GM19452 (cell line): Measurements from ENCODE around the gene DPP4.

Source experiments
- ATAC-seq: cut with Tn5 transposase; IDR thresholded peaks from one replicate; pipeline ENCODE4 v1.9.1; 2021; ENCODE audit not compliant: unreplicated experiment

DPP4 gene

DNA sequence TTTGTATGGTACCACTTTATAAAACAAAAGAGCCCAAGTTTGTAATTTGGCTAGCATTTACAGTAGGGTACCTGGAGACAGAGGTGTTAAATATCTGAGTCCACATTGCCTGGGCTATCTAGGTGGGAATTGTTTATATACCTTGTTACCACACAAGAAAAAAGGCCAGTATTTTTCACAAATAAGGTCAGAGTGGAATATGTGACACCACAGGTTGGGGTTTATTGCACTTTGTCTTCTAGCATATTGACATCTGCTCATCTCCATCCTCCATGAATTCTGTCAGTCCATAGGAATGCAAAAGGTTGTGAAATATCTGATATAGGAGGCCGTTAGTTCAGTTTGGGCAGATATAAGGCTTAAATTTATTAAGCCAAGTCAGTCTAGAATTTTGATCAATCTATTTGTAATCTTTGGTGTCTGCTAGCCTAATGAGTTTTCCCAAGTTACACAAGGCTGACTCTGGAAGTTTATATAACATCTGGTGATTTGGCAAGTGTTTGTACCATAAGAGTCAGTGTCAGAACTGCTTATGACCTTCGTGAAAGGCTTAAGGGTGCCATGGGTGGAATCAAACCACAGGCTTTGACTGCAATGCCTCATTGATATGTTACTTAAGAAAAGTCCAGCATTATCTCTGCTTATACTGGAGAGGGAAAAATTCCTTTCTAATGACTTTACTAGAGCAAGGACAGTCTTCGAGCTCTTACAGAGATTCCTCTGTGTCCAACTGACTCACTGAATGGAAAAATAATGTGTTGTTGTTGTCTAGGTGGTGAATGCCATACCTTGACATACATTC is 11.3 kb upstream of the DPP4 start:
- no peak for ATAC-seq

DNA sequence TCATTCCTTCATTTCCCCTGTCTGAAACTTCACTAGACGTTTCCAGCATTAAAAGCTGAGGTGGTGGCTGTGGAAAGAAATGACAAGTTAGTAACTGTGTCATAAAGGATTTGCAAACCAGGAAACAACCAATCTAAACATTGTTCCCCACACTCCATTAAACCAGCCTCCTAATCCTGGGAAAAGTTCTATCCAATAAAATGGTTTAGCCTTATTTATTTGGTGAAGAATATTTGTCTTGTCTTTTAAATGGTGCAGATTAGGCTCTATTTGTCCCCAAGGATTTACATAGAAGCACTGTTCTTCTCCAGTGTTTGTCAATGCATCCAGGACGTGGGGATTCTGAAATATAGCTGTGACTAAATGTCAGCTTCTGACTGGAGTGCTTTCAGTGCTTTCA is 10.5 kb upstream of the DPP4 start:
- ATAC-seq: no peak

DNA sequence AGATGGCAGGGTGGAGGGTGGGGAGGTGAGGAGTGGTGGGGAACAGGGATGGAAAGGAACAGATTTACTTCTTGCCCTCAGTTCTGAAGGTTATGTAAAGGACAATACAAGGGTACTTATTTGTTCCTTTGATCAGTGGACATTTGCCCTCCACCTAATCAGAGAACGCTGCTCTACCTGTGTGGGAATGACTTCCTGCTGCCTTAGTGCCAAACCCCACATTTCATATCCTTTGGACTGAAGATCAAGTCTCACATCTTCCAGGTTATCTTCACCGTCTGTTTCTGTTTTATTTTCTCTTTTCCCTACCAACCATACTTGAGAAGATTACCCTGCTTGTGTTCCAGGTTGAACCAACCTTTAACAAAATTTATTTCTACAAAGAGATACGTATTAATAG is 8.7 kb upstream of the DPP4 start:
- ATAC-seq: no peak

DNA sequence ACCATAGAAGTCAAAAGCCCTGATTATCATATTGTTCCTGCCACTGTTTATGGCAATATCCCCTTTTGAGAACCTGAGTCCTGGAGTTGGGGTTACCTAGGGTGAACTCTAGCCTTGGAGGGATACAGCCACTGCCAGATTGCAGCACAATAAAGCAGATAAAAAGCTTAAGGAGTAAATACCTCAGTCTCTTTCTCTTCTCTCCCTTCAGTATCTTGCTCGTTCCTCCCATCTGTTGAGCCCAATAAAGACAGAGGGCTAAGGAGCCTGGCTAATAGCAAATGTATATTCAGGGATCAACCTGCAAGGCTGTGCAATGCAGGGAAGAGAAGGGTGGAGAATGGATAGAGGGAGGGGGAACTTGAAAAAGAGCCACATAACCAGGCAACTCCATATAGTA is 8.0 kb upstream of the DPP4 start:
- no peak for ATAC-seq

DNA sequence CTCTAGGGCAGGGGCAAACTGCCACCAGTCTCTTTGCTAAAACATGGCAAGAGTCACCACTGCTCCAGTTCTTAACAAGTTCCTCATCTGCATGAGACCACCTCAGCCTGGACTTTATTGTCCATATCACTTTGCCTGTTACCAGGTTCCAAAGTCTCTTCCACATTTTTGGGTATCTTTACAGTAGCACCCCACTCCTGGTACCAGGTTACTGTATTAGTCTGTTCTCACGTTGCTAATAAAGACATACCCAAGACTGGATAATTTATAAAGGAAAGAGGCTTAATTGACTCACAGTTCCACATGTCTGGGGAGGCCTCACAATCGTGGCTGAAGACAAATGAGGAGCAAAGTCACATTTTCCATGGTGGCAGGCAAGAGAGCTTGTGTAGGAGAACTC is 5.5 kb upstream of the DPP4 start:
- ATAC-seq: no peak

DNA sequence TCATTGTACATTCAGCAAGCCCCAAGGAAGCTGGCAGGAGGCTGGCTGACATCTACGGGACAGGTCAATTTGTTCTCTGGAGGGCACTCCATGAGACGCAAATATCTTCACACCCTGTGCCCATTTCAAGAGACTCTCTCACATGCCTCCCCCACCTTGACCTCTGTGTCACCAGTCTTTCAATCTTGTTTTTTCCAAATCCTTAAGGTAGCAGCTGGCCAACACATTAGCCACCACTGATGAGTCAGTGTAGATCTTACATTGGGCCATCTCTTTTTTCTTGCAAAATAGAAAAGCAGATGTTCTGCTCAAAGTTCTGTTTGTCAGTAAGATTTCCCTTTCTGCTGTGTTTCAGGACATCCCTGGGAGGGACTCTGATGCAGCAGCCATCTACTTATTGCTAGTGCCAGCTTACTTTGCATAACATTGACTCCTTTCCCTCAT is 1.7 kb upstream of the DPP4 start:
- no peak for ATAC-seq

DNA sequence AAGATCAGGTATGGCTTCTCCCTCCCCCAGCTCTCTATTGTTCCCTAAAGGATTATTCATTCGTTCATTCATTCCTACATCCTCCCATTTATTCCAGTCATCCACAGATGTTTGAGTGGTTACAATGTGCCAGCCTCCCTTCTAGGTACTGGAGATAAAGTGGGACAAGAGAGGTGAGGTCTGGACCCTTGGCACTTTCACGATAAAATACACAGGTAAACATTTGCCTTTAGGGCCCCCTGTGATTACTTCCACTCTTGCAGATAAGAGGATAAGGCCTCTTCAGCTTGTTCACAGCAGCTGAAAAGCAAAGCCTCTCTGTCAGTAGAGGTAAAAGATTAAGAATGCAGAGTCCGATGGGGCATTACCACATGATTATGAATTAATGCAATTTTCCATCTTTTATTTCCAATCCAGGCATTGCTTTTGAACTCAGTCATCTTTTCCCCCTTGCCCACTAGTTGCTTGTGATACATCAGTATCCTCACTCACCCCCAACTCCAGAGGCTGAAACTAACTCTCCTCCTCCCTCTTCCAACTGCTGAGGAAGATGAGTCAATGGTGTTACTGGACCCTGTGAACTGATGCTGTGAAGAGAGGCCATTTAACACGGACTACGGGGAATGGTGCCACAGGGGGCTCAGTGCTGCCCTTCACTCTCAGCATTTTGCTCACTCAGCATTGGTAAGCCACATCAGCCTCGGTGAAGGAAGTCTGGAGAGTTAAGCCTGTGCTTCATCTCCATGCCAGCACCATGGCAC is 1.1 kb upstream of the DPP4 start:
- no peak for ATAC-seq

DNA sequence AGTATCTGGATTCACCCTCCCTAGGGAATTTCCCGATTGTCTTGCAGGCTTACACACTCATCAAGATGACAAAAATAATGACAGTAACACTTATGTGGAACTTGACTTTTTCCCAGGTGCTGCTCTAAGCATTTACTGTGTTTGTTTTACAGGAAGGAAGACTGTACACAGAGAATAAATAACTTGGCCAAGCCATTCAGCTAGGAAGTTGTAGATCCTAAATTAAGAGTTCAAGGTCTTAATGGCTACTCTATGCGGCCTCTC is 549 bp upstream of the DPP4 start:
- ATAC-seq: no peak

DNA sequence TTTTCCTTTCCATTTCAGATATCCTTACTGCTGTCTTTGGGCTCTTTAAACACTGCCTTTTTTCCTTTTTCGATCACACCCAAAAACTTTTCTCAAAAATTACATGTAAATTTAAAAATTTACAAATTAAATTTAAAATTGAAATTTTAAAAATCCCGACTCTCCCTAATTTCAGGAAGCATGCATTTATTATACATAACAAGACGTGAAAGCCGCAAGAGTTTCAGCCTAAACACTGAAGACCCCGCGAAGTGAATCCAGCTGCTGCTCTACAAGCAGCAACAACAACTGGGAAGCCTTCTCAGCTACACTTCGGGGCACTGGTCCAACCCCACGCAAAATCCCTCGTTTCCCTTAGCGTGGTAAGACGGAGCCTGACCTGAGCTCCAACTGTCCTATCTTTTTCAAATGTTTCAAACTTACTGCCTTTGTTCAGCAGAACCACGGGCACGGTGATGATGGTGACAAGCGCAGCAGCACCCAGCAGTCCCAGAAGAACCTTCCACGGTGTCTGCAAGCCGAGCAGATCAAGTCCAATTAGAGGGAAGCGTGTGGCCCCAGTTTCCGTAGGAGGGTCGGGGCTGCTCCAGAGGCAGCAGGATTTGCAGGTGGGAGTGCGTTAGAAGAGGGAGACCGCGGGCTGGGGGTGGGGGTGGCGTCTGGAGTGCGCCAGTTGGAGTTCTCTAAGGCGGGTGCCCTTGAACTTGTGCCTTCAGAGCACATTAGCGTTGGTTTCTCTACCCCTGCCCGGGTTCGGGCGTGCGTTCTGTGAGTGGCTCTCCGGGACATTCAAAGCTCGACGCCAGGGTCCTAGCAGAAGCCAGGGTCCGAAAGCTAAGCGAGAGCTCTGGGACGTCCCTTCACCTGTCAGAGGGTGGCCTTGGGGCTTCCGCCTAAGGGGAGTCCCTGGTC is 783 bp downstream of the DPP4 start:
- no peak for ATAC-seq

DNA sequence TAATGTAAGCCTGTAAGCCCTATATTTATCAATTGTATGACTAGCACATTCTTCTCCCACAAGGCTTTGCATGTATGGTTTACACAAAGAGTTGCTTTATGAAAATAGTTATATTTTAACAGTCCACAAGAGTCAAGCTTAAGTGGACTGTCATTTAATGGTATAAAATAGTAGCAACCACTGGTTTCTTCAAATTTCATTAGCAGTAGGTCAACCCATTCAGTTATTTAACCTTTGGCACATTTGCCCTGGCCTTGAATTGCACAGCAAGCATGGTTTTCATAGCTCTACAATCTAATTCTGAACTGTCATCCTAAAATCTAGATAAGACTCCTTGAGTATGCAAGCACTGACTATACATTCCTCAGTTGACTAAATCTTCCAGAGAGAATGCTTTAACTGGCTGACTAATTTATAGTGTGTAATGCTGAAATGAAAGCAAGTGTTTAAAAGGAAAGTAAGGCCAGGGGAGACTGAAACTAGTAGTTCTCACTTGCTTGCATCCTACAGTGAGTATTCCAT is 1.8 kb downstream of the DPP4 start:
- peak; percentile 41 for ATAC-seq

DNA sequence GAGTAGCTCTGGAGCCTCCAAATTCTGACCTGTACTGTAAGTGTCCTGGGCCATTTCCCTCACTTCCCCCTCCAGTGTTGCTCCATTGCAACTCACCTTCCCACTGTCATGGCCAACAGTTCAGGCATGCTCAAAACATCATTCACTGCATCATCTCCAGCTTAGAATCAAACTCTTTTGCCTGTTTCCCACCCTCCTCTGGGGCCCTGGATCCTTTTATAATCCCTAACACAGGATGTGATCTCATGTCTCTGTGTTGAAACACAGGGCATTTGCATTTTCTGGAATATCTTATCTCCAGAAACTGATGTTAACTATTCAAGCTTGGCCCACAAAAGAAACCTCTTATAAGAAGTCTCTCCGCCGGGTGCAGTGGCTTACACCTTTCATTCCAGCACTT is 3.0 kb downstream of the DPP4 start:
- no peak for ATAC-seq

DNA sequence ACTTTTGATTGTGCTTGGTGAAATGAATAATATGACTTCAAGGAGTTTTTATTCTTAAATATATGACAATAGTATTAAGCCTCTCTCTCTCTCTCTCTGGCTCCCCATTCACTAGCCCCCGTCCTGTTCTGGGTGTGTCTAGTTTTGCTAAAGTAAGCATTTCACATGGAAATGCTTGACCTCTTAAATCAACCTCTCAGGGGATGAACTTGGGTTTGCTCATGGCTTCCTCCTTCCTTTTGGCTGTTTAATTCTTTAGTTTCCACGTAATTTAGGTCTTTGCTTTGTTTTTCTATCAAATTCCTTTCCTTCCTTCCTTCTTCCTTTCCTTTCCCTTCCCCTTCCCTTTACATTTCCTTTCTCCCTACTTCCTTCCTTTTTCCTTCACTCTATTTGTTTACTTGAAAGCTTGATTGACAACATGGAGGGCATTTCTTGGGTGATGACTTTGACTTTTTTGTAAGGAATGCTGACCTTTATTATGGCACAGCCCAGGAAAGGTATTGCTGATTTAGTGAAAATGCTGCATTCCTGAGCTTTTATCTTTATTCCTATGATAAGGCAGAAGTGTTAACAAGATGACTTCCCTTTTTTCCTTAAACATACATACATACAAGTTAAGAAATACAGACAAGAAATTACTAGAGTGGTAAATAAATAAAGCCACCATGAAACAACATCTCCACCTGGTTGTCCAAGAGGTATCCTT is 3.6 kb downstream of the DPP4 start:
- ATAC-seq: no peak

DNA sequence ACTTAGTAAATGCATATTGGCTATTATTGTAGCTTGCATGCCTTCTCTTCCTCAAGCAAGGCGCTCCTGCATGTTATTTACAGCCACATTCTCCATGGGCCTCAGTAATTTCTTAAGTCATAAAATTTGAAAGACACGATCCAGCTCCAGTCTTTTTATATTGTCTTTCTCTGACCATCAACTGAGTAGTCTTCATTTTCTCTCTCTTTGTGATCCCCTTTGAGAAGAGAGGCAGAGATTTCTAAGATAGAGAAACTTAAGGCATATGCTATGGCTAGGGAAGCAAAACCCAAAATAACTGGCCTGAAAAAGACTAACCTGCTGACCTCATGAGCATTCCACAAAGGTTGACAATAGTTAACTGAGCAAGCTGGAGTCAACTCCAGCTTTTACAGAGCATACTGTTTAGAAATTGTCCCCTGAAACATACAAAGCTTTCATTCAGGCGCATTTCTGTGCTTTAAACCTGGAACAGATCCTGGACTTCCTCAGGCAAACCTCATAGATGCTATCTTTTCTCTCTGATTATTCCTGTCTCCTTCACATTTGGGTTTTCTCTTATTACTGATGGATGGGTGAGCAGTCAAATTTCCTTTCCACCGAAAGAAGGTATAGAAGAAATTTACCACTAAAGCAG is 4.6 kb downstream of the DPP4 start:
- ATAC-seq: no peak

DNA sequence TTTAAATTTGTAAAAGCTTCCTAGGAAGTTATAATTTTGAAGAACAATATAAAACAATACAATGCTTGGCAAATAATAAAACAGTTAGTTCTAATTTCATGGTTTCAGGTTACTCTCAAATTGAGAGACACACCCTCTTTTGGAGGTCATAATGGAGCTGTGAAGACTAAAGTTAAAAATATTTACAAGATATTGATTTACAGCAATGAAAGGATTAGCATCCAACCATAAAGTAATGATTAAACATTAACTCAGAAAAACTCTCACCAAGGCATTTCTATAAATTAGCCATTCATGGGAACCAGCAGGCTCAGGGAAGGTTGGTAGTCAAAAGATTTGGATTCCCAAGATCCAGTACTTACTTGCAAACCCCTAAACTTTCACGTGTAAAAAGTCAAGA is 6.4 kb downstream of the DPP4 start:
- ATAC-seq: no peak

DNA sequence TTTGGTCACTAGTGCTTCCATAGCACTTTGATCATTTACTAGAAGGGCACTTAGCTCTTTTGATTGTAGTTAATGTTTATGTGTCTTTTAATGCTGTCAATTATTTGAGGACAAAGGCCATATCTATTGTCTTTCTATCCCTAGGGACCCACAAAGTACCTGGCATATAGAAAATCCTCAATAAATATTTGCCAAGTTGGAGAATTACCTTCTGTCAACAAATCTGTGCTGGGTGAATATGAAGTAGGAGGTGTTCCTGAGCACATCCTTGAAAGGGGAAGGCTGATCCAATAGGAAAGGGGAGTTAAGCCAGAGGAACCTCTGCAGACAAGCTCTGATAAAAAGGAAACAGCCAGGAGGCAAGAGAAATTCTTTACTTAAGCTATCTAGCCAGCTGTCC is 8.2 kb downstream of the DPP4 start:
- ATAC-seq: no peak

DNA sequence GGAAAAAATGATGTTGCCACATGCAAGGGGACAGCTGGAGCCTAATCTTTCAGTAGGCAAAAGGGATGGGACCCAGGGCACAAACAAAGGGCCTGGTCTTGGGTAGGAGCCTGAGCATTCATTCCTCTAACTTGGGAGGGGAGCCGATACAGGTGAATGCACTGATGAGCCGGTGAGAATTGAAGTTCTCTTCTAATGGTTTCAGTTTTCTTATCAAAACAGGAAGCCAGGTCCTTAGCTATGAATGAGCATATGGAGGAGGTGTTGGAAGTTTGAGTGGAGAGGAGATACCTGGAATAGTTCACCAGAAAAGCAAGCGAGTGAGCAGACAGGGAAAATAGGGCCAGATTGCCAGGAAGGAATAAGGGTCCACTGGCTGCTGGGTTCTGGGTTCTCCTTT is 10.1 kb downstream of the DPP4 start:
- peak; percentile 42 for ATAC-seq

DNA sequence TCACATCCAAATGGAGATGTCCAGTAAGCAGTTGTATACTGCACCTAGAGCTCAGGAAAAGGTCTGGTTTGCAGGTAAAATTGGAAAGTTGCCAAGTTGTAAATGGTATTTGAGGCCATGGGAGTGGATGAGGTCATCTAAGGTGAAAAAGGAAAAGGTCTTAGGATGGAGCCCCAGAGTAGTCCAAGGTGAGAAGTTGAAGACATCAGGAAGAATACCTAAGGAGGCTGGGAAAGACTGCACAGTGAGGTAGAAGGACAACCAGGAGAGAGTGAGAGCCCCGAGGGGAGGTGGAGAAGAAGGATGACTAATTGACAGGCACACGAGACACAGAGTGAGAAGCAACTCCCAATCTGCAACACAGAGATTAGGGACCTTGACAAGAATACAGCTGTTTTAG is 10.7 kb downstream of the DPP4 start:
- no peak for ATAC-seq

DNA sequence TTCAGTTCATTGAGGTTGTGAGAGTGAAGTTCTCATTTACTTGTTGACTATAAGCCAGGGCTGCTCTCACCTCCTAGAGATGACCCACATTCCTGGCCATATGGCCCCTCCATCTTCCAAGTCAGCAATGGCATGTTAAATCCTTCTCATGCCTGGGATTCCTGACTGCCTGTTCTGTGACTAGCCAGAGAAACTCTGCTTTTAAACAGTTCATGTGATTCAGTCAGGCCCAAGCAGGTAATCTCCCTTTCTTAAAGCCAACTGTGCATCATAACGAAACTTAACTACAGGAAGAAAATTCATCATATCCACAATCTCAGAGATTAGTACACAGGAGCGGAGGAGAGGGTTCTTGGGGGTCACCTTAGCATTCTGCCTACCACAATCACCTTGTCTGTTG is 11.5 kb downstream of the DPP4 start:
- no peak for ATAC-seq

DNA sequence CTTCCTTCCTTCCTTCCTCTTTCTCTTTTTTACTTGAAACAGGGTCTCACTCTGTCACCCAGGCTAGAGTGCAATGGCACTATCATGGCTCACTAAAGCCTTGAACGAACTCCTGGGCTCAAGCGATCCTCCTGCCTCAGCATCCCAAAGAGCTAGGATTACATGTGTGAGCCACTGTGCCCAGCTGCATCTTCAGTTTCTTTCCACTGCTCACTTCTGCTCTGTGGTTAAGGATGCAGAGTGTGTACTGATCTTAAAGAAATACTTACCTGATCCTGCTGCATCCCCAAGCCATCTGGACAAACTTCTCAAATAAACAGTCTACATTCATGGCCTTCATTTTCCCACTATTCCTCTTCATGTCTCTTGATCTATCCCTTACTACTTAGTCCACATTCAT is 13.0 kb downstream of the DPP4 start:
- no peak for ATAC-seq

DNA sequence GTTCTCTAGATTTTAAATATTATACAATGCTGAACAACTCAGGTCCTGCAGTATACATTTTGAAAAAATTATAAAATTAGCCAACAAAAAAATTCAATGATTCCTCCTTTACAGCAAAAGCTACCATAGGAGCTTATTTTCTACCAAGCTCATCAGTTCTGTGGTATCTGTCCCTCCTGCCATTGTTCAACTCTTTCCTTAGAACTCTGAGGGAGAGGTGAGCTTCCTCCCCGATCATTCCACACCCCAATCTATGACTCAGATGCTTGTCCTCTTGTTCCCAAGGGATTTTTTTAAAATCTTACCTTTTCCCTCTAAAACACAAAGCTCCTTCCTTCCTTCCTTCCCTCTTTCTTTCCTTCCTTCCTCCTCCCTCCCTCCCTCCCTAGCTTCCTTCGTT is 13.5 kb downstream of the DPP4 start:
- no peak for ATAC-seq
